DOHH2 (cell line): ENCODE results near the gene MOB4.
"Not testable (repeated sequence)": the region's sequence is repeated elsewhere in the genome, so short reads cannot be mapped to it uniquely, and the experiment has no call there.

Source experiments
- H3F3A ChIP-seq: fragments of 200-600 bp; sonication (generic), shearing (Covaris generic); 2 replicates; pipeline ENCODE4 v1.6.0; 2016; ENCODE audit warnings: antibody characterized with exemption, mild to moderate bottlenecking; ENCODE audit not compliant: control insufficient read depth, insufficient read depth
- H3K27ac ChIP-seq: fragments of 200-600 bp; sonication (generic); 2 replicates; pipeline ENCODE4 v1.5.1; 2014; ENCODE audit warnings: low read depth, mild to moderate bottlenecking, low read length, moderate library complexity
- H3K27me3 ChIP-seq: fragments of 200-600 bp; sonication (generic); 2 replicates; pipeline ENCODE4 v1.6.1; 2014; ENCODE audit warnings: mild to moderate bottlenecking, low read length, mixed read lengths; ENCODE audit not compliant: control insufficient read depth
- H3K36me3 ChIP-seq: fragments of 200-600 bp; sonication (generic); 2 replicates; pipeline ENCODE4 v1.6.1; 2014; ENCODE audit warnings: mild to moderate bottlenecking, low read length, moderate library complexity, mixed read lengths; ENCODE audit not compliant: control insufficient read depth
- H3K4me1 ChIP-seq: fragments of 200-600 bp; sonication (generic); 2 replicates; pipeline ENCODE4 v1.6.1; 2014; ENCODE audit warnings: mild to moderate bottlenecking, low read length, mixed read lengths; ENCODE audit not compliant: control insufficient read depth
- H3K4me2 ChIP-seq: fragments of 200-600 bp; sonication (generic); 2 replicates; pipeline ENCODE4 v1.6.0; 2014; ENCODE audit warnings: mild to moderate bottlenecking, low read length, moderate library complexity
- H3K4me3 ChIP-seq: fragments of 200-600 bp; sonication (generic); 2 replicates; pipeline ENCODE4 v1.5.1; 2014; ENCODE audit warnings: mild to moderate bottlenecking, low read length, mixed read lengths
- H3K79me2 ChIP-seq: fragments of 200-600 bp; sonication (generic); 2 replicates; pipeline ENCODE4 v1.6.1; 2014; ENCODE audit warnings: mild to moderate bottlenecking, low read length, mixed read lengths; ENCODE audit not compliant: control insufficient read depth
- H3K9me2 ChIP-seq: fragments of 200-600 bp; sonication (generic); replicated peaks from 2 replicates; pipeline ENCODE4 v1.6.1; 2014; ENCODE audit warnings: mild to moderate bottlenecking, low read length, mixed read lengths; ENCODE audit not compliant: control insufficient read depth
- H3K9me3 ChIP-seq: fragments of 200-600 bp; sonication (generic); 2 replicates; pipeline ENCODE4 v1.6.1; 2014; ENCODE audit warnings: antibody characterized with exemption, low read length, mixed read lengths; ENCODE audit not compliant: control insufficient read depth, insufficient read depth
- H4K20me1 ChIP-seq: fragments of 200-600 bp; sonication (generic); 2 replicates; pipeline ENCODE4 v1.6.0; 2014; ENCODE audit warnings: low read depth, mild to moderate bottlenecking, antibody characterized with exemption, low read length, moderate library complexity; ENCODE audit not compliant: control insufficient read depth, insufficient read depth
- CTCF ChIP-seq: fragments of 200-600 bp; sonication (generic); IDR thresholded peaks from one replicate; pipeline ENCODE4 v1.5.1; 2014; ENCODE audit warnings: antibody characterized with exemption, mild to moderate bottlenecking, low read depth, low read length; ENCODE audit not compliant: poor library complexity, severe bottlenecking
- EZH2phosphoT487 ChIP-seq: fragments of 200-600 bp; sonication (generic); IDR thresholded peaks from 2 replicates; pipeline ENCODE4 v1.6.1; 2017; ENCODE audit warnings: borderline replicate concordance, mild to moderate bottlenecking, antibody characterized with exemption, low read length, moderate library complexity, mixed read lengths

MOB4 gene

GRCh38 chr2:197543206-197543605 lies 27.3 kb downstream of the MOB4 start:
- no peaks in the 10 kb centered on the region for H3K27me3 ChIP-seq
- no peak overlapping the region for H3K4me2 ChIP-seq
- H3K79me2 ChIP-seq: peaks cover 30% of the 10 kb centered on the region
- no peaks in the 10 kb centered on the region for H3K4me1 ChIP-seq
- H3K36me3 ChIP-seq: peaks cover 65% of the 10 kb centered on the region
- TF ChIP-seq EZH2phosphoT487 (no peak), CTCF (no peak)
- no peaks in the 10 kb centered on the region for H3K9me3 ChIP-seq
- no peaks in the 10 kb centered on the region for H3K9me2 ChIP-seq
- no peak overlapping the region for H3K27ac ChIP-seq
- no peak overlapping the region for H3K4me3 ChIP-seq
- H3F3A ChIP-seq: no peaks in the 10 kb centered on the region
- H4K20me1 ChIP-seq: no peaks in the 10 kb centered on the region

GRCh38 chr2:197547163-197547900 lies 31.5 kb downstream of the MOB4 start:
- Histone ChIP-seq H4K20me1 (no peaks in the 10 kb centered on the region), H3K4me1 (no peaks in the 10 kb centered on the region)

GRCh38 chr2:197548582-197548981 lies 32.7 kb downstream of the MOB4 start:
- H3K9me2 ChIP-seq: no peaks in the 10 kb centered on the region
- no peaks in the 10 kb centered on the region for H3F3A ChIP-seq
- no peaks in the 10 kb centered on the region for H4K20me1 ChIP-seq
- peaks cover 6% of the 10 kb centered on the region for H3K79me2 ChIP-seq
- no peak for TF ChIP-seq EZH2phosphoT487
- no peaks in the 10 kb centered on the region for H3K4me1 ChIP-seq
- no peaks in the 10 kb centered on the region for H3K27me3 ChIP-seq
- H3K4me2 ChIP-seq: no peak overlapping the region
- H3K4me3 ChIP-seq: no peak overlapping the region
- peaks cover 58% of the 10 kb centered on the region for H3K36me3 ChIP-seq
- no peaks in the 10 kb centered on the region for H3K9me3 ChIP-seq
- H3K27ac ChIP-seq: no peak overlapping the region

More at GRCh38 chr2:197547163-197547900, 31.5 kb downstream of the MOB4 start:
- no peaks in the 10 kb centered on the region for H3K9me3 ChIP-seq
- H3K36me3 ChIP-seq: peaks cover 62% of the 10 kb centered on the region
- no peak overlapping the region for H3K4me3 ChIP-seq
- H3K27me3 ChIP-seq: no peaks in the 10 kb centered on the region
- H3K79me2 ChIP-seq: peaks cover 9% of the 10 kb centered on the region
- H3K4me2 ChIP-seq: no peak overlapping the region
- TF ChIP-seq CTCF: no peak
- no peaks in the 10 kb centered on the region for H3F3A ChIP-seq
- H3K27ac ChIP-seq: no peak overlapping the region
- no peaks in the 10 kb centered on the region for H3K9me2 ChIP-seq

GRCh38 chr2:197551260-197551659 lies 35.4 kb downstream of the MOB4 start:
- peaks cover 54% of the 10 kb centered on the region for H3K36me3 ChIP-seq
- H3F3A ChIP-seq: not testable (repeated sequence)

More at GRCh38 chr2:197551260-197551659, 35.4 kb downstream of the MOB4 start:
- H3K27me3 ChIP-seq, H3K9me2 ChIP-seq, H3K4me3 ChIP-seq, H3K9me3 ChIP-seq, H3K4me2 ChIP-seq, H3K27ac ChIP-seq, H4K20me1 ChIP-seq, H3K4me1 ChIP-seq, H3K79me2 ChIP-seq: not testable (repeated sequence)
